ENCODE results near the gene PSENEN.

PSENEN gene

GRCh38 chr19:35780058-35780457 is 34.6 kb downstream of the PSENEN start:
- no peak for TF ChIP-seq POLR2AphosphoS5 (IDR thresholded peaks at IDR 0.05; ENCODE audit: low read depth, low read length)
- no peak for TF ChIP-seq REST (IDR thresholded peaks at IDR 0.05; ENCODE audit: insufficient read depth in 1 of 2, low read depth in 2 of 2, low read length in 2 of 2)
- TF ChIP-seq TAF1 (IDR thresholded peaks at IDR 0.05; ENCODE audit: borderline replicate concordance, insufficient read depth, low read length) = no peak
- no peak for TF ChIP-seq FOXP2 (optimal IDR thresholded peaks at IDR 0.05; ENCODE audit: borderline replicate concordance, extremely low read depth, extremely low read length, insufficient read depth)

- TF ChIP-seq REST (IDR thresholded peaks at IDR 0.05; ENCODE audit: insufficient read depth in 1 of 2, low read depth in 2 of 2, low read length in 2 of 2) = no peak
- no peak for TF ChIP-seq SIN3A (IDR thresholded peaks at IDR 0.05; ENCODE audit: borderline replicate concordance, insufficient read depth, low read length)
- TF ChIP-seq FOXP2 (optimal IDR thresholded peaks at IDR 0.05; ENCODE audit: borderline replicate concordance, extremely low read depth, extremely low read length, insufficient read depth) = no peak
- TF ChIP-seq TAF1 (IDR thresholded peaks at IDR 0.05; ENCODE audit: borderline replicate concordance, insufficient read depth, low read length) = no peak
- TF ChIP-seq POLR2AphosphoS5 (IDR thresholded peaks at IDR 0.05; ENCODE audit: low read depth, low read length) = no peak
Observed at GRCh38 chr19:35780717-35781116, 35.3 kb downstream of the PSENEN start.

- TF ChIP-seq TAF1 (IDR thresholded peaks at IDR 0.05; ENCODE audit: borderline replicate concordance, insufficient read depth, low read length) = no peak
- no peak for TF ChIP-seq SIN3A (IDR thresholded peaks at IDR 0.05; ENCODE audit: borderline replicate concordance, insufficient read depth, low read length)
- TF ChIP-seq POLR2AphosphoS5 (IDR thresholded peaks at IDR 0.05; ENCODE audit: low read depth, low read length) = no peak
- no peak for TF ChIP-seq FOXP2 (optimal IDR thresholded peaks at IDR 0.05; ENCODE audit: borderline replicate concordance, extremely low read depth, extremely low read length, insufficient read depth)
- no peak for TF ChIP-seq REST (IDR thresholded peaks at IDR 0.05; ENCODE audit: insufficient read depth in 1 of 2, low read depth in 2 of 2, low read length in 2 of 2)
Observed at GRCh38 chr19:35781650-35782049, 36.2 kb downstream of the PSENEN start.

GRCh38 chr19:35782589-35782988 is 37.1 kb downstream of the PSENEN start:
- TF ChIP-seq TAF1 (IDR thresholded peaks at IDR 0.05; ENCODE audit: borderline replicate concordance, insufficient read depth, low read length) (no peak), FOXP2 (optimal IDR thresholded peaks at IDR 0.05; ENCODE audit: borderline replicate concordance, extremely low read depth, extremely low read length, insufficient read depth) (no peak), POLR2AphosphoS5 (IDR thresholded peaks at IDR 0.05; ENCODE audit: low read depth, low read length) (no peak), REST (IDR thresholded peaks at IDR 0.05; ENCODE audit: insufficient read depth in 1 of 2, low read depth in 2 of 2, low read length in 2 of 2) (no peak), SIN3A (IDR thresholded peaks at IDR 0.05; ENCODE audit: borderline replicate concordance, insufficient read depth, low read length) (no peak)
